A549 (cell line): ENCODE measurements around the gene PAPLN. TPM values are rescaled to one million over a fixed set of nuclear protein-coding genes. Genes with fewer than 3 reads are reported as not detected.

Experiments used
- ATAC-seq, 2 experiments: fragments of 200-7000 bp in 1 of 2; fragments of >200 bp in 1 of 2; cut with Nextera tagmentation in 1 of 2; cut with Tn5 transposase in 1 of 2; 3 replicates each; pipeline versions ENCODE4 v1.8.0 to v1.9.1; 2018 to 2020; ENCODE audit warnings: mild to moderate bottlenecking in 1 of 2, moderate library complexity in 1 of 2
- CTCF ChIA-PET: fragments of 300-600 bp; sonication (Branson Sonifier 250); formaldehyde crosslinking; extraction: SDS; loops from one replicate; lab custom pipeline; 2021; ENCODE audit warnings: antibody characterized with exemption, inconsistent platforms; lab: Yijun Ruan, JAX
- POLR2A ChIA-PET: fragments of 350-600 bp; formaldehyde crosslinking; extraction: SDS; loops from one replicate; lab custom pipeline; 2021; ENCODE audit warnings: antibody characterized with exemption, inconsistent platforms; lab: Yijun Ruan, JAX
- DNase-seq, 2 experiments: peaks; one replicate each; pipeline versions ENCODE4 v3.0.0 to v3.0.0-alpha.2; 2011 to 2016; ENCODE audit warnings: low read depth in 1 of 2, low spot score in 1 of 2
- FAIRE-seq: peaks from 2 replicates; lab custom pipeline; 2011; peaks lifted over from hg19 to GRCh38; lab: Jason Lieb, UNC
- H3K27ac ChIP-seq, 2 experiments: fragments of >200 bp; sonication (Bioruptor Twin); formaldehyde crosslinking; 3 replicates each; pipeline ENCODE4 v1.5.1; 2016 to 2017
- H3K4me1 ChIP-seq: fragments of >200 bp; sonication (Bioruptor Twin); formaldehyde crosslinking; 3 replicates; pipeline ENCODE4 v1.6.1; 2016
- H3K4me2 ChIP-seq: fragments of >200 bp; sonication (Bioruptor Twin); formaldehyde crosslinking; 3 replicates; pipeline ENCODE4 v1.6.1; 2016
- H3K4me3 ChIP-seq: fragments of >200 bp; sonication (Bioruptor Twin); formaldehyde crosslinking; 3 replicates; pipeline ENCODE4 v1.5.1; 2016
- H3K9me3 ChIP-seq: fragments of >200 bp; sonication (Bioruptor Twin); formaldehyde crosslinking; 3 replicates; pipeline ENCODE4 v1.6.1; 2016
- BCL3 ChIP-seq: fragments of >200 bp; sonication (Bioruptor Twin); formaldehyde crosslinking; IDR thresholded peaks from 3 replicates; pipeline ENCODE4 v1.6.1; 2016
- CBX2 ChIP-seq: fragments of 200-600 bp; sonication (generic); IDR thresholded peaks from 2 replicates; pipeline ENCODE4 v1.6.1; 2016; ENCODE audit warnings: low read depth, mild to moderate bottlenecking, borderline replicate concordance
- CEBPB ChIP-seq, 2 experiments: fragments of >200 bp in 1 of 2; sonication (Bioruptor Twin) in 1 of 2; formaldehyde crosslinking in 1 of 2; IDR thresholded peaks; 2 replicates each; pipeline ENCODE4 v1.6.1; 2012 to 2016
- CHD2 ChIP-seq: fragments of 150-350 bp; IDR thresholded peaks from 2 replicates; pipeline ENCODE4 v1.6.1; 2014; ENCODE audit warnings: low read length; ENCODE audit not compliant: partially characterized antibody
- CHD4 ChIP-seq: fragments of 200-600 bp; sonication (generic); IDR thresholded peaks from 2 replicates; pipeline ENCODE4 v1.6.1; 2016; ENCODE audit warnings: antibody characterized with exemption, mild to moderate bottlenecking, borderline replicate concordance
- E2F6 ChIP-seq: IDR thresholded peaks from 2 replicates; pipeline ENCODE4 v1.6.1; 2012; ENCODE audit warnings: low read depth, borderline replicate concordance
- EHMT2 ChIP-seq: fragments of 200-600 bp; sonication (generic); IDR thresholded peaks from 2 replicates; pipeline ENCODE4 v1.6.1; 2016; ENCODE audit warnings: antibody characterized with exemption, low read depth, mild to moderate bottlenecking, moderate library complexity
- ESRRA ChIP-seq: fragments of 150-350 bp; IDR thresholded peaks from 2 replicates; pipeline ENCODE4 v1.6.1; 2014; ENCODE audit warnings: mild to moderate bottlenecking, low read length, borderline replicate concordance
- FOSB ChIP-seq: fragments of 250-450 bp; sonication (Bioruptor Pico); IDR thresholded peaks from 2 replicates; pipeline ENCODE4 v1.5.0; 2020; ENCODE audit warnings: mild to moderate bottlenecking, moderate library complexity
- FOSL2 ChIP-seq, 2 experiments: fragments of 450-650 bp in 1 of 2; fragments of >200 bp in 1 of 2; sonication (Bioruptor Twin) in 1 of 2; formaldehyde crosslinking; IDR thresholded peaks; 2 replicates each; pipeline versions ENCODE4 v1.5.0 to v1.6.1; 2016 to 2020; ENCODE audit warnings: mild to moderate bottlenecking in 1 of 2, moderate library complexity in 1 of 2
- HMGXB4 ChIP-seq: fragments of 250-450 bp; sonication (Bioruptor Pico); IDR thresholded peaks from 2 replicates; pipeline ENCODE4 v1.5.0; 2021; ENCODE audit warnings: mild to moderate bottlenecking, moderate library complexity, borderline replicate concordance
- JUN ChIP-seq, 2 experiments: fragments of >200 bp; sonication (Bioruptor Twin); formaldehyde crosslinking; IDR thresholded peaks; 2 replicates in 1 of 2; 3 replicates in 1 of 2; pipeline ENCODE4 v1.6.1; 2016 to 2017
- KDM1A ChIP-seq: fragments of 200-600 bp; sonication (generic); IDR thresholded peaks from 2 replicates; pipeline ENCODE4 v1.6.1; 2016; ENCODE audit warnings: low read depth, mild to moderate bottlenecking
- MAFK ChIP-seq: fragments of 450-650 bp; IDR thresholded peaks from 2 replicates; pipeline ENCODE4 v1.6.1; 2014; ENCODE audit not compliant: partially characterized antibody
- MYC ChIP-seq: IDR thresholded peaks from 2 replicates; pipeline ENCODE4 v1.6.1; 2012; ENCODE audit warnings: mild to moderate bottlenecking, inconsistent platforms, low read length, improper control_type of control experiment, borderline replicate concordance
- NR3C1 ChIP-seq: fragments of >200 bp; sonication (Bioruptor Twin); formaldehyde crosslinking; IDR thresholded peaks from 3 replicates; pipeline ENCODE4 v1.6.1; 2017
- REST ChIP-seq: fragments of 200-600 bp; sonication (generic); IDR thresholded peaks from 2 replicates; pipeline ENCODE4 v1.6.1; 2016; ENCODE audit warnings: antibody characterized with exemption, mild to moderate bottlenecking, moderate library complexity
- RFX5 ChIP-seq: fragments of 450-650 bp; IDR thresholded peaks from 2 replicates; pipeline ENCODE4 v1.7.1; 2014; ENCODE audit warnings: antibody characterized with exemption, mild to moderate bottlenecking, moderate library complexity
- RNF2 ChIP-seq: fragments of 200-600 bp; sonication (generic); IDR thresholded peaks from 2 replicates; pipeline ENCODE4 v1.6.1; 2016; ENCODE audit warnings: low read depth, mild to moderate bottlenecking, antibody characterized with exemption, moderate library complexity, borderline replicate concordance
- SMC3 ChIP-seq: fragments of >200 bp; sonication (Bioruptor Twin); formaldehyde crosslinking; IDR thresholded peaks from 3 replicates; pipeline ENCODE4 v1.6.1; 2018; ENCODE audit warnings: inconsistent platforms
- ZFP36 ChIP-seq: fragments of 450-650 bp; IDR thresholded peaks from 2 replicates; pipeline ENCODE4 v1.6.1; 2014; ENCODE audit warnings: borderline replicate concordance; ENCODE audit not compliant: partially characterized antibody
- ZNF302 ChIP-seq: fragments of 250-450 bp; sonication (Bioruptor Pico); IDR thresholded peaks from 2 replicates; pipeline ENCODE4 v1.9.0; 2021; ENCODE audit warnings: inconsistent platforms, mild to moderate bottlenecking, moderate library complexity
- WGBS: methylation state at CpG from one replicate; pipeline ENCODE4 v1.1.6; 2017; ENCODE audit errors: missing lambda C conversion rate; 5-methylcytosine and 5-hydroxymethylcytosine counted together
- polyA plus RNA-seq, 4 experiments: library from polyadenylated mRNA; depleted of rRNA in 3 of 4; stranded (reverse); fragments of >200 nt; fragmentation: RNase III in 1 of 4; extraction: RNeasy Plus Mini Kit Qiagen cat#74134 plus additional on column Dnase treatment in 1 of 4; gene quantifications; 2 replicates in 3 of 4; 3 replicates in 1 of 4; pipeline ENCODE4 v1.2.3, GENCODE V29; 2011 to 2017
- TF ChIP-seq, protein P1 (sequence below): fragments of >200 bp; sonication (Bioruptor Twin); formaldehyde crosslinking; IDR thresholded peaks from 3 replicates; pipeline ENCODE4 v1.5.1; 2016

The PAPLN gene
- polyA plus RNA-seq, 2 of the 4 experiments (the other 2 are of a cell fraction): 4.3 to 5.0 TPM

DNA sequence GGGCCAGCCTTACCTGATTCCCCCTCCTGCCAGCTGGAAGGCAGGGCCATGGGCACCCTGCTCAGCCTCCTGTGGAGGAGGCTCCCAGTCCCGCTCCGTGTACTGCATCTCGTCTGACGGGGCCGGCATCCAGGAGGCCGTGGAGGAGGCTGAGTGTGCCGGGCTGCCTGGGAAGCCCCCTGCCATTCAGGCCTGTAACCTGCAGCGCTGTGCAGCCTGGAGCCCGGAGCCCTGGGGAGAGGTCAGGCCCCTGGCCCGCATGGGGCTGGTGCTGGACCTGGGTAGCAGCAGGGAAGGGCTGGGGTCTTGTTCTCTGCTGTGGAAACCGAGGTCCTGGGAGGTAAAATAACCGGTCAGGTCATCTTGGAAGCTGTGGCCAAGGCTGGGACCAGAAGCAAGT is 16.4 kb downstream of the PAPLN start:
- WGBS: 87% methylated on average over 4 of the region's 12 CpGs
- CTCF ChIA-PET: interaction anchor here (0.7 to 1.7 kb wide), 4 partner anchors 12 to 218 kb away, joined by 3 to 6 read pairs (median 3); no protein-coding TSS in a partner anchor
- POLR2A ChIA-PET: no interaction called here
- ATAC-seq (peak in 1 of 2 experiments; percentile 8; a peak in 1 of 6 replicates), DNase-seq (no peak), FAIRE-seq (no peak)
- no peak overlapping the region for H3K4me2 ChIP-seq
- H3K4me3 ChIP-seq: no peak overlapping the region
- H3K4me1 ChIP-seq: no peaks in the 10 kb centered on the region
- no peak for TF ChIP-seq KDM1A
- no peak for TF ChIP-seq FOSB (CRISPR knock-in tag)
- TF ChIP-seq MYC: no peak
- TF ChIP-seq ESRRA: no peak
- TF ChIP-seq CEBPB (IDR thresholded peaks at IDR 0.05): no peak
- TF ChIP-seq HMGXB4 (CRISPR knock-in tag): no peak
- no peak for TF ChIP-seq BCL3
- no peak for TF ChIP-seq RFX5
- H3K9me3 ChIP-seq: no peaks in the 10 kb centered on the region
- H3K27ac ChIP-seq: no peak overlapping the region

- no peak overlapping the region for H3K4me3 ChIP-seq
- TF ChIP-seq CHD4 (no peak), ZFP36 (peak; percentile 39)
- TF ChIP-seq, all 56 proteins: peak for 1
- H3K4me1 ChIP-seq: no peaks in the 10 kb centered on the region
- 89% methylated on average over 28 of the region's 28 CpGs for WGBS
- ChIA-PET CTCF (interaction anchor here (0.7 to 1.3 kb wide), 4 partner anchors 11 to 97 kb away, joined by 3 to 5 read pairs (median 3); no protein-coding TSS in a partner anchor), POLR2A (no interaction called here)
- no peak for DNase-seq
- FAIRE-seq: no peak
- H3K4me2 ChIP-seq: no peak overlapping the region
- no peak overlapping the region for H3K27ac ChIP-seq
- no peaks in the 10 kb centered on the region for H3K9me3 ChIP-seq
- ATAC-seq: no peak
Observed at GRCh38 chr14:73254247-73255004, 17.1 kb downstream of the PAPLN start.

DNA sequence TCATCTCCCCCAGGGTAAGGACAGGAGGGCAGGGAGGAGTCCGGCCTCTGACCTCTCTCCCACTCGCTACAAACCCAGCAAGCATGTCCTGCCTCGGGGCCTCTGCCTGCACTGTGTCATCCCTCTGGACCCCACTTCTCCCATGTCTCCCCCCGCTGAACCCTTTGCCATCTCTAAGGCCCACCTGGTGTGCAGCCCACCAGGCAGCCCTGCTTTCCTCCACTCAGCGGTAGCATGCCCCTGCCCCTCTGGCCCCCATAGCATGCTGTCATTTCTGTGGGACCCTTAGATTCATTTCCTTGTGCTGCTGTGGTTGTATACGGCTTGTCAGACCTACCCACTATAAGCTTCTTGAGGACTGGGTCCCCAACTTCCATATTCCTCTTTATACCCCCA is 17.7 kb downstream of the PAPLN start:
- H3K27ac ChIP-seq: no peak overlapping the region
- 94% methylated on average over 6 of the region's 6 CpGs for WGBS
- H3K4me3 ChIP-seq: no peak overlapping the region
- ATAC-seq (no peak), DNase-seq (no peak), FAIRE-seq (no peak)
- no peaks in the 10 kb centered on the region for H3K9me3 ChIP-seq
- POLR2A ChIA-PET: no interaction called here
- no peak overlapping the region for H3K4me2 ChIP-seq
- no peaks in the 10 kb centered on the region for H3K4me1 ChIP-seq
- CTCF ChIA-PET: interaction anchor here (1.3 kb wide), 1 partner anchor 23 kb away, joined by 5 read pairs; no protein-coding TSS in a partner anchor
- TF ChIP-seq SMC3 (no peak), JUN (IDR thresholded peaks at IDR 0.05) (no peak), REST (no peak), CBX2 (no peak), E2F6 (no peak), EHMT2 (no peak), MAFK (no peak), ESRRA (no peak), FOSL2 (IDR thresholded peaks at IDR 0.05) (no peak), FOSL2 (CRISPR knock-in tag; IDR thresholded peaks at IDR 0.05) (no peak), CHD2 (no peak), ZNF302 (CRISPR knock-in tag) (no peak), RNF2 (no peak), NR3C1 (no peak)
- TF ChIP-seq, protein P1, sequence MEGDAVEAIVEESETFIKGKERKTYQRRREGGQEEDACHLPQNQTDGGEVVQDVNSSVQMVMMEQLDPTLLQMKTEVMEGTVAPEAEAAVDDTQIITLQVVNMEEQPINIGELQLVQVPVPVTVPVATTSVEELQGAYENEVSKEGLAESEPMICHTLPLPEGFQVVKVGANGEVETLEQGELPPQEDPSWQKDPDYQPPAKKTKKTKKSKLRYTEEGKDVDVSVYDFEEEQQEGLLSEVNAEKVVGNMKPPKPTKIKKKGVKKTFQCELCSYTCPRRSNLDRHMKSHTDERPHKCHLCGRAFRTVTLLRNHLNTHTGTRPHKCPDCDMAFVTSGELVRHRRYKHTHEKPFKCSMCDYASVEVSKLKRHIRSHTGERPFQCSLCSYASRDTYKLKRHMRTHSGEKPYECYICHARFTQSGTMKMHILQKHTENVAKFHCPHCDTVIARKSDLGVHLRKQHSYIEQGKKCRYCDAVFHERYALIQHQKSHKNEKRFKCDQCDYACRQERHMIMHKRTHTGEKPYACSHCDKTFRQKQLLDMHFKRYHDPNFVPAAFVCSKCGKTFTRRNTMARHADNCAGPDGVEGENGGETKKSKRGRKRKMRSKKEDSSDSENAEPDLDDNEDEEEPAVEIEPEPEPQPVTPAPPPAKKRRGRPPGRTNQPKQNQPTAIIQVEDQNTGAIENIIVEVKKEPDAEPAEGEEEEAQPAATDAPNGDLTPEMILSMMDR: no peak
